Endometrial microvascular endothelial cells (primary cell): Measurements from ENCODE around the gene LRRIQ4. TPM values are rescaled to one million over a fixed set of nuclear protein-coding genes. Genes with fewer than 3 reads are reported as not detected.

ENCODE experiments used
- in situ Hi-C: cut with HindIII; loops from 2 replicates; pipeline ENCODE4 v1.10.0; 2017; ENCODE audit warnings: low sequenced_read_pairs, low pct_unique_long_range_greater_than_20kb; ENCODE audit errors: inconsistent ontology term
- total RNA-seq: library from RNA; depleted of rRNA; stranded (reverse); fragments of >200 nt; gene quantifications from one replicate; pipeline ENCODE4 v1.2.3, GENCODE V29; 2015; ENCODE audit errors: inconsistent ontology term

LRRIQ4 gene
- total RNA-seq, 1 donor from 2014 or later: not detected

GRCh38 chr3:169792359-169792758 lies 20.3 kb upstream of the LRRIQ4 start:
- in situ Hi-C loops: no loop called here

- in situ Hi-C loops: no loop called here
Measured at GRCh38 chr3:169804681-169805080, 8.0 kb upstream of the LRRIQ4 start.

- in situ Hi-C loops: no loop called here
Measured at GRCh38 chr3:169809230-169809795, 3.4 kb upstream of the LRRIQ4 start.

- in situ Hi-C loops: no loop called here
Measured at GRCh38 chr3:169811631-169812331, 889 bp upstream of the LRRIQ4 start.

- in situ Hi-C loops: no loop called here
Measured at GRCh38 chr3:169813278-169813677, 608 bp downstream of the LRRIQ4 start.

- in situ Hi-C loops: no loop called here
Measured at GRCh38 chr3:169813757-169814517, 1.3 kb downstream of the LRRIQ4 start.

- in situ Hi-C loops: no loop called here
Measured at GRCh38 chr3:169815590-169816150, 3.0 kb downstream of the LRRIQ4 start.

- in situ Hi-C loops: no loop called here
Measured at GRCh38 chr3:169818316-169818715, 5.6 kb downstream of the LRRIQ4 start.

GRCh38 chr3:169822091-169822490 lies 9.4 kb downstream of the LRRIQ4 start:
- in situ Hi-C loops: no loop called here

- in situ Hi-C loops: no loop called here
Measured at GRCh38 chr3:169822540-169822939, 9.9 kb downstream of the LRRIQ4 start.

GRCh38 chr3:169822983-169823382 lies 10.3 kb downstream of the LRRIQ4 start:
- in situ Hi-C loops: no loop called here

- in situ Hi-C loops: no loop called here
Measured at GRCh38 chr3:169825316-169825715, 12.6 kb downstream of the LRRIQ4 start.

- in situ Hi-C loops: no loop called here
Measured at GRCh38 chr3:169827712-169828111, 15.0 kb downstream of the LRRIQ4 start.

- in situ Hi-C loops: no loop called here
Measured at GRCh38 chr3:169835533-169835932, 22.9 kb downstream of the LRRIQ4 start.

- in situ Hi-C loops: no loop called here
Measured at GRCh38 chr3:169836078-169836941, 23.6 kb downstream of the LRRIQ4 start.

- in situ Hi-C loops: no loop called here
Measured at GRCh38 chr3:169836942-169837275, 24.2 kb downstream of the LRRIQ4 start.

- in situ Hi-C loops: no loop called here
Measured at GRCh38 chr3:169838511-169839030, 25.9 kb downstream of the LRRIQ4 start.

- in situ Hi-C loops: no loop called here
Measured at GRCh38 chr3:169841171-169841570, 28.5 kb downstream of the LRRIQ4 start.

GRCh38 chr3:169842960-169843359 lies 30.3 kb downstream of the LRRIQ4 start:
- in situ Hi-C loops: no loop called here
